Activated CD4-positive, alpha-beta T cell treated with anti-CD3 and anti-CD28 coated beads, Interleukin-2, amount 50 U/mL, for 16 hours (primary cell): ENCODE results near the gene DCHS2.

ENCODE experiments used
- DNase-seq: peaks from one replicate; pipeline ENCODE4 v3.0.0-alpha.2; 2020

The DCHS2 gene

GRCh38 chr4:154450966-154451365 lies 40.6 kb downstream of the DCHS2 start:
- no peak for DNase-seq

- no peak for DNase-seq
Measured at GRCh38 chr4:154444958-154445357, 46.6 kb downstream of the DCHS2 start.

- no peak for DNase-seq
Measured at GRCh38 chr4:154441982-154442381, 49.6 kb downstream of the DCHS2 start.

- no peak for DNase-seq
Measured at GRCh38 chr4:154441124-154441523, 50.5 kb downstream of the DCHS2 start.

GRCh38 chr4:154439224-154439623 lies 52.4 kb downstream of the DCHS2 start:
- no peak for DNase-seq

- no peak for DNase-seq
Measured at GRCh38 chr4:154435895-154436294, 55.7 kb downstream of the DCHS2 start.

- DNase-seq: no peak
Measured at GRCh38 chr4:154433543-154433942, 58.1 kb downstream of the DCHS2 start.

- no peak for DNase-seq
Measured at GRCh38 chr4:154429176-154429575, 62.4 kb downstream of the DCHS2 start.

- DNase-seq: no peak
Measured at GRCh38 chr4:154427149-154427548, 64.5 kb downstream of the DCHS2 start.

- DNase-seq: no peak
Measured at GRCh38 chr4:154425514-154425913, 66.1 kb downstream of the DCHS2 start.

GRCh38 chr4:154424810-154425484 lies 66.7 kb downstream of the DCHS2 start:
- no peak for DNase-seq

- DNase-seq: no peak
Measured at GRCh38 chr4:154422152-154422551, 69.4 kb downstream of the DCHS2 start.

GRCh38 chr4:154421618-154422017 lies 70.0 kb downstream of the DCHS2 start:
- no peak for DNase-seq

GRCh38 chr4:154417373-154417673 lies 74.3 kb downstream of the DCHS2 start:
- DNase-seq: no peak

- no peak for DNase-seq
Measured at GRCh38 chr4:154416190-154416547, 75.4 kb downstream of the DCHS2 start.

- DNase-seq: no peak
Measured at GRCh38 chr4:154415313-154415712, 76.3 kb downstream of the DCHS2 start.

- no peak for DNase-seq
Measured at GRCh38 chr4:154414796-154415195, 76.8 kb downstream of the DCHS2 start.

- no peak for DNase-seq
Measured at GRCh38 chr4:154414371-154414770, 77.2 kb downstream of the DCHS2 start.

GRCh38 chr4:154407443-154407842 lies 84.2 kb downstream of the DCHS2 start:
- DNase-seq: no peak

GRCh38 chr4:154406018-154406795 lies 85.4 kb downstream of the DCHS2 start:
- DNase-seq: no peak

- no peak for DNase-seq
Measured at GRCh38 chr4:154399259-154399974, 92.2 kb downstream of the DCHS2 start.

GRCh38 chr4:154390324-154390723 lies 101.3 kb downstream of the DCHS2 start:
- no peak for DNase-seq

GRCh38 chr4:154389148-154389547 lies 102.5 kb downstream of the DCHS2 start:
- no peak for DNase-seq

- DNase-seq: no peak
Measured at GRCh38 chr4:154384012-154384411, 107.6 kb downstream of the DCHS2 start.
